ENCODE measurements around the gene IFNK.
"Not testable (repeated sequence)": the region's sequence is repeated elsewhere in the genome, so short reads cannot be mapped to it uniquely, and the experiment has no call there.

The IFNK gene

GRCh38 chr9:27524236-27524635, at the start of gene IFNK:
IFNK (plus strand) TSS chr9:27524290; CDS start chr9:27524337, 47 bp downstream.
- DNase-seq: no peak

DNA sequence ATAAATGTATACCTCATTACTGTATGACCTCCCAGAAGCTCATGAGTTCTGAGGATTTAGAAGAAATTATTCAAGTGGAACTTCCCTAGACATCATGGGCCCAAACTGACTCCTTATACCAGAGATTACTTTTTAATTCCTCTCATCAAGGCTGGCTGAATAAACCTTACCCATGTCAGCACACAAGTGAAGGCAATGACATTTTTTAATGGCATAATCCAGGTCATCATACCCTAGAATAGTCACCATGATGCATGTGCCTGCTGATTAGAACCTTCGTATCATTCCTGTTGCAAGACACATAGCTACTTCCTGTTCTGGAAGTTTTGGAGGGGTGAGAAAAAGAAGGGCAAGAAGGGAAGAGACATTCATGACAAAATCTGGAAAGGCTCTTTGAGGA, 49.8 kb upstream of the IFNK start:
- DNase-seq: no peak

- DNase-seq: no peak
Measured at GRCh38 chr9:27475057-27475595, 49.0 kb upstream of the IFNK start.

- no peak for DNase-seq
Measured at GRCh38 chr9:27476870-27477515, 47.1 kb upstream of the IFNK start.

GRCh38 chr9:27478322-27478721, 45.8 kb upstream of the IFNK start:
- no peak for DNase-seq

GRCh38 chr9:27482709-27483108, 41.4 kb upstream of the IFNK start:
- DNase-seq: no peak

DNA sequence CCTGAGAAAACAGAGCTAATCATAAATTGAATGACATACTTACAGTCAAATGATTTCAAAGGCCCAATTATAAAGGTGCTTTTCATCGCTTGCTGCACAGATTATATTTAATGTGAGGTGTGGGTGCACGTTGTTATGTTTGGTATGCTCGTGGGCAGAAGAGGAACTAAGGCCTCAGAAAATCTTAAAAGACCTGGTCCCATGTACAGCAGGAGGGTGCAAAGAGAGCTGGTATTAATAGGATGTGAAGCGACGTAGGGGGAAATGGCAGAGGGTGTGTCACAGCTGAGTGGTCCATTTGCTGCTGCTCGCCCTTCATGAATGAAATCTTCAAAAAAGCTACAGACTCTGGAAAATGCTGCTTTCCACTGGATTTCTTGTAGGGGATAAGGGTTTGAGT, 40.5 kb upstream of the IFNK start:
- DNase-seq: no peak

GRCh38 chr9:27485158-27485557, 38.9 kb upstream of the IFNK start:
- DNase-seq: no peak

DNA sequence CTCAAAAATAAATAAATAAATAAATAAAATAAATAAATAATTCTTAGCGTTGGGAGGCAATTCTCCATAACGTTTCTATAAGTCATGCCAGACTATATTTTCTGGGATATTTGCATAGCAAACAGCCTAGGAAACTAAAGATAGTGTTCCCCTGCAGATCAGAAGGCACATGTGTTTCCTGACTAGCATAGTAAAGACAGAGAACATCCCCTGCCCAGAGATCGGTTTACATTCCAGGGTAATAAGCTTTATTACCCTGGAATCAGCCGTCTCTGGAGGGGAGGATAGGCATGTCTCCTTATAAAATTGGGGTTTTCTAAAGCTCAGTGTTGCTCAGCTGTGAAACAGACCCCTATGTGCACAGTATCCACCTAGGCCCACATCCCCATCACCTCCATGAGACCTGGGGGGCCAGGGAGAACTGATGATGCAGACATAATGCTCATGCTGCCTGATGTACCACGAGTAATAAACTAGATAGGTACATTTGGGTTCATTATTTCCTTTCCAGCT, 36.9 kb upstream of the IFNK start:
- DNase-seq: no peak

DNA sequence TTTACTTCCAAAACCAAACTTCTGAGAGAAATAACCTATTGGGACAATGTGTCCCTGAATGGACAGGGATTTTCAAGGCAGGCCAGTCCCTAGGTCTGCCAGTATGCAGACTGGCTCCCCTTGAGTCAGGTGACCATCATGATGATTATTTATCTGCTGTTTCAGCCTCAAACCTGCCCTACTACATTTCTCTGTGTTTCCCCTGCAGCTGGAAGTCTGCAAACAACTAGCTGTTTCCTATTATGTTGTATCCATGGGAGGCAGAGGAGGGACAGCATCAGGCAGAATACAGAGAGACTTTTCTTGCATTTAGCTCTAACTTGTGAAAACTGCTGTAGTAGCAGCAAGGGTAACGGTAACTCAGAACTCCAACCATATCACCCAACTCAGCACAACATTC, 36.2 kb upstream of the IFNK start:
- DNase-seq: no peak

GRCh38 chr9:27489087-27489876, 34.8 kb upstream of the IFNK start:
- DNase-seq: no peak

GRCh38 chr9:27491154-27491553, 32.9 kb upstream of the IFNK start:
- DNase-seq: no peak

DNA sequence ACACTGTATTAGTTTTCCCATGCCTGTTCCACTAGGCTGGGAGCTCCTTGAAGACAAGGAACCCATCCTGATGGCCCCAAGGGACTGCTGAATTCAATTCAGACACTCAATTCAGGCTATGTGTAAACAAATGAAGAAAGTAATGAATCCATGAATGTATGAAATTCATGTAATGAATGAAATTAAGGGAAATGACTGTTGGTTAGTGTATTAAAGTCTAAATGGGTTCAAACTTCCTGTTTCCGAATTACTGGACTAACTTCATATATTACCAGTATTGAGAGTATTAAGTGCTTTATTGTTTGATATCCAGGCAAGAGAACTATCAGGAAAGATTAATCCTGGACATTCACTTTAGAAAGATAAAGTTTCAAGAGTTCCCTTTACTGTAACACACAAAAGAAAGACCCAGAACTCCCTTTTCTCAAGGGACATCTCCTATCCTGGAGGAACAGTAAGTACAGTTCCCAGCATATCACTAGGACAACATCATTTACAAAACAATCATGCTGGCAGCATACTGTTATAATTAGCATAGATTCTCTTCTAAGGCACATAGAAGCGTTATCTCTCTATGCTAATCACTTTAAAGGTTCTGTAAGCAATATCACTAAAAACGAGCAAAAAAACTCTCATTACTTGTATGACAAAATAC, 28.5 kb upstream of the IFNK start:
- no peak for DNase-seq

DNA sequence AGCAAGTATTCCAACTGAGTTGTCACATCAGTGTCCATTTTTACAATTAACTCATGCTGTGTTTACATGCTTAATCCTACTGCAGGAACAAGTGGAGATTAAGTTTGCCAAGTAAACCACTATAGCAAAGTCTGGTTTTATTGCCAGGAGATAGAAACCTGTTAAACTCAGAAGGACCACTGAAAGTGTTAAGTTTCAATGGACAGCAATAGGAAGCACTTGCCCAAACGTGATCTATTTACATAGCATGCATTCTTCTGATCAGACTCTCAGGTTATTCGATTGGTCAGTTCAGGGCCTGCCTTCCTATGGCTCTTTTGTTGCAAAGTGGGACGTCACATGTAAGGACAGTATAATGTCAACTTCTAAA, 28.0 kb upstream of the IFNK start:
- no peak for DNase-seq

DNA sequence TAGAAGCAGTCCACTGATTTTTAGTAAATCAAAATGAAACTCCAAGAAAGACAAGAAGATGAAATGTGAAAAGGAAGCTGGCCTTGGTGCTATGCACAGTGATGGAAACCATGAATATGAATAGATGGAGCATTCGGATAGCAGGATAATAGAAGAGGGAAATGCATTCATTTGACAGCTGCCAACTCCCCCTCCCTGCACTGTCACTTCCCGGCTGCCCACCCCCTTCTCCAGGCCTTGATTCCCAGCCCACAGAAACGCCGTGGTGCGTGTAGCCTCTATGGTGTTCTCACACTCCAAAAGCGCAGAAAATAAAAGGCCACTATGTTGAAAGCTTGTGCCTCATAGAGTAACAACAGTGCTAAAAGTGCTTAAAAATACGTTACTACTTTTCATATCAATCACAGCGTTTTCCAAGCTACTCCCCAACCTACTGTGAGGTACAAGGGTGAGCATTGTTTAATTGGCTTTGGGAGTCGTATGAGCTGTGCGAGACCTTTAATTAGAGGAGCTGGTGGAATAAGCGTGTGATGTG, 26.1 kb upstream of the IFNK start:
- DNase-seq: no peak

- DNase-seq: no peak
Measured at GRCh38 chr9:27499451-27499850, 24.6 kb upstream of the IFNK start.

GRCh38 chr9:27500902-27501301, 23.2 kb upstream of the IFNK start:
- DNase-seq: not testable (repeated sequence)

- DNase-seq: no peak
Measured at GRCh38 chr9:27503623-27504022, 20.5 kb upstream of the IFNK start.

- DNase-seq: no peak
Measured at GRCh38 chr9:27504259-27504658, 19.8 kb upstream of the IFNK start.

GRCh38 chr9:27505744-27506161, 18.3 kb upstream of the IFNK start:
- no peak for DNase-seq

DNA sequence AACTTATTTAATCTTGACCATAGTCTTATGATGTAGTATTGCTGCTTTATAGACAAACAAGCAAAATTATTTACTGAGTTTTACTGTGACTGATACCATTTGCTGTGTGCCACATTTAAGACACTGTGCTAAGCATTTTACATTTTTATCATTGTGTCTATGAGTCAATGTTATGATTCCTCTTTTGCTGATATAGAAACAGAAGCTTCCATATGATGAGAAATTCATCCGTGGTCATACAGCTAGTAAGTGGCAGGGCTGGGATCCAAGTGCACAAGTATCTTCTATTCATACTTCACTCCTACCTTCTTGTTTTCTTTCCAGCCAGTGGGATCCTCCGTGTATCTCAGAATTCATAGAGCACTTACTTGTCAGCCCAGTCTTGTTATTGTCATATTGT, 17.1 kb upstream of the IFNK start:
- no peak for DNase-seq

DNA sequence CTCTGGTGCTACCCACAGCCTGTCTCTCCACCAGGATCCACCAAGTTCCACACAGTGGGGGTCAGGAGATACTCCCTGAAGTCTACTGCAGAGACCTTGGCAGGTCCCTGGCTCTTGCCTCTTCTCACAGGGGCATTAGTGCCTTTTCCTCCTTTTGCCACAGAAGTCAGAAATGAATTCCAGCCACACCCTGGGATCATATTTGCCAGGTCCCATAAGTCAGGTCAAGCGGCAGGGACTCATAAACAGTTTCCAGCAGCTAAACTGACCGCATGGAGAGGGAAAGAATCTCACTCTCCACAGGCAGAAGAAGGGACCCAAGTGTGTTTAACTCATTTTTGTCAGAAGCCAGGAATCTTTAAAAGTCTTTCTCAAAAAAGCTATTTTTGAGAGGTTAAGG, 13.3 kb upstream of the IFNK start:
- no peak for DNase-seq

DNA sequence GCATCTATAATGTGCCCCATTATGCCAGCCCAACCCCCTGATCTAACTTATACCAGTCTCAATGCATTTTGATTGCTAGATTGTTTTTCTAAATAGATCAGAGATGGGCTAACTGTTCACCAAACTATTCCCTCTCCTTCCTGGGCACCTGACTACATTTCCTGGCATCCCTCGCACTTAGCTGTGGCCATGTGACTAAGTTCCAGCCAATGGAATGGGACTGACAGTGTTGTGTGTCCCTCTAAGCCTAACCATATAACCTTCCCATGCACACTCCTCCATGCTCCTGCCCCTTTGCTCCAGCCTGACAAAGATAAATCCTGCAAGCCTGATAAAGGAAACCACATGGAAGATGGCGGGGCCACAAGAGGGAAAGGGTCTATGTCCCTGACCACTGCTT, 12.3 kb upstream of the IFNK start:
- DNase-seq: no peak
